HepG2 (cell line): ENCODE data around the gene PAPSS2. TPM values are rescaled to one million over a fixed set of nuclear protein-coding genes. Genes with fewer than 3 reads are reported as not detected.

Experiments used
- ATAC-seq: fragments of 200-7000 bp; cut with Tn5 transposase; 3 replicates; pipeline ENCODE4 v1.9.1; 2020; ENCODE audit warnings: mild to moderate bottlenecking, moderate library complexity
- Bru-seq: library from RNA; stranded (reverse); fragments of 400-500 nt; gene quantifications from one replicate; lab custom pipeline; 2021; lab: Mats Ljungman, UMichigan
- BruChase-seq, 2 experiments: library from RNA; stranded (reverse); fragments of 400-500 nt; gene quantifications; one replicate each; lab custom pipeline; 2021; lab: Mats Ljungman, UMichigan
- BruUV-seq: library from RNA; stranded (reverse); fragments of 400-500 nt; replicated peaks from 2 replicates; lab custom pipeline; 2021; lab: Mats Ljungman, UMichigan
- CTCF ChIA-PET: fragments of 300-600 bp; formaldehyde crosslinking; extraction: SDS; loops from one replicate; lab custom pipeline; 2021; ENCODE audit warnings: low total read pairs, inconsistent platforms, low intra/inter-chr PET ratio; lab: Yijun Ruan, JAX
- POLR2A ChIA-PET: fragments of 350-600 bp; sonication (Branson Sonifier 250); formaldehyde crosslinking; loops from one replicate; lab custom pipeline; 2020; ENCODE audit warnings: antibody characterized with exemption, inconsistent platforms; lab: Yijun Ruan, JAX
- DNase-seq: peaks from one replicate; pipeline ENCODE4 v3.0.0-alpha.2; 2015; ENCODE audit warnings: low spot score
- FAIRE-seq: peaks from 3 replicates; lab custom pipeline; 2011; peaks lifted over from hg19 to GRCh38; lab: Jason Lieb, UNC
- H2AFZ ChIP-seq: one replicate; pipeline ENCODE4 v1.6.1; 2011; ENCODE audit warnings: low read length, inconsistent platforms
- H3K27ac ChIP-seq: fragments of 300-600 bp; 3 replicates; pipeline ENCODE4 v1.8.0; 2011; ENCODE audit warnings: mixed run types, mild to moderate bottlenecking, mixed read lengths, low read length, inconsistent platforms; ENCODE audit not compliant: insufficient read depth; ENCODE audit errors: extremely low read length
- H3K27me3 ChIP-seq, 2 experiments: fragments of 200-600 bp in 1 of 2; 2 replicates in 1 of 2; 3 replicates in 1 of 2; pipeline versions ENCODE4 v1.6.0 to v1.8.0; 2011; ENCODE audit warnings: low read length in 2 of 2, mild to moderate bottlenecking in 2 of 2, moderate library complexity in 2 of 2, inconsistent platforms in 1 of 2; ENCODE audit not compliant: insufficient read depth in 2 of 2, control insufficient read depth in 1 of 2
- H3K36me3 ChIP-seq, 2 experiments: fragments of 200-600 bp in 1 of 2; replicated peaks in 1 of 2; 2 replicates in 1 of 2; 3 replicates in 1 of 2; pipeline versions ENCODE4 v1.5.1 to v1.8.0; 2011; ENCODE audit warnings: low read length in 2 of 2, inconsistent platforms in 1 of 2; ENCODE audit not compliant: insufficient read depth in 2 of 2, control insufficient read depth in 1 of 2
- H3K4me1 ChIP-seq: 2 replicates; pipeline ENCODE4 v1.5.1; 2012; ENCODE audit warnings: low read length, inconsistent platforms; ENCODE audit not compliant: insufficient read depth
- H3K4me2 ChIP-seq: 2 replicates; pipeline ENCODE4 v1.6.0; 2011; ENCODE audit warnings: low read depth, low read length, inconsistent platforms
- H3K4me3 ChIP-seq, 3 experiments: fragments of 200-600 bp in 1 of 3; sonication (generic), shearing (Covaris generic) in 1 of 3; replicated peaks in 1 of 3; 2 replicates each; pipeline ENCODE4 v1.5.1; 2011 to 2016; ENCODE audit warnings: low read length in 3 of 3, inconsistent platforms in 2 of 3, low read depth in 2 of 3, mild to moderate bottlenecking in 2 of 3, control low read depth in 1 of 3, mixed read lengths in 1 of 3; ENCODE audit not compliant: insufficient read depth in 1 of 3
- H3K79me2 ChIP-seq: one replicate; pipeline ENCODE4 v1.6.1; 2011; ENCODE audit warnings: low read length, inconsistent platforms; ENCODE audit not compliant: insufficient read depth
- H3K9ac ChIP-seq: 2 replicates; pipeline ENCODE4 v1.6.0; 2011; ENCODE audit warnings: mild to moderate bottlenecking, low read depth, low read length, inconsistent platforms; ENCODE audit not compliant: insufficient read depth
- H3K9me3 ChIP-seq: 2 replicates; pipeline ENCODE4 v1.5.1; 2012; ENCODE audit warnings: mild to moderate bottlenecking, low read length
- H4K20me1 ChIP-seq: 2 replicates; pipeline ENCODE4 v1.6.0; 2011; ENCODE audit warnings: inconsistent platforms, mild to moderate bottlenecking, low read length, moderate library complexity; ENCODE audit not compliant: insufficient read depth
- HNRNPLL ChIP-seq: fragments of 200-400 bp; formaldehyde crosslinking; IDR thresholded peaks from 2 replicates; pipeline ENCODE4 v1.6.1; 2017; ENCODE audit warnings: mild to moderate bottlenecking, low read depth, low read length; ENCODE audit not compliant: poor library complexity, severe bottlenecking
- IKZF1 ChIP-seq: fragments of 450-650 bp; IDR thresholded peaks from 2 replicates; pipeline ENCODE4 v1.7.1; 2016
- JUNB ChIP-seq: sonication (generic); formaldehyde crosslinking; IDR thresholded peaks from 2 replicates; pipeline ENCODE4 v1.8.0; 2022; ENCODE audit warnings: missing genetic modification reagents, mild to moderate bottlenecking, borderline replicate concordance
- ZBTB1 ChIP-seq: sonication (generic); formaldehyde crosslinking; IDR thresholded peaks from 2 replicates; pipeline ENCODE4 v1.4.0; 2020; ENCODE audit warnings: missing genetic modification reagents, borderline replicate concordance
- ZMAT3 ChIP-seq: sonication (generic); formaldehyde crosslinking; conservative IDR thresholded peaks from 2 replicates; pipeline ENCODE4 v1.7.0; 2021; ENCODE audit warnings: missing genetic modification reagents
- ZNF281 ChIP-seq: sonication (generic); formaldehyde crosslinking; IDR thresholded peaks from 2 replicates; pipeline ENCODE4 v1.4.0; 2020; ENCODE audit warnings: missing genetic modification reagents, borderline replicate concordance
- ZNF629 ChIP-seq: sonication (generic); formaldehyde crosslinking; conservative IDR thresholded peaks from 2 replicates; pipeline ENCODE4 v1.5.0; 2020; ENCODE audit warnings: missing genetic modification reagents
- ZNF687 ChIP-seq: sonication (generic); formaldehyde crosslinking; IDR thresholded peaks from 2 replicates; pipeline ENCODE4 v1.5.1; 2020; ENCODE audit warnings: mild to moderate bottlenecking, missing genetic modification reagents, moderate library complexity
- ZNF777 ChIP-seq: sonication (generic); formaldehyde crosslinking; IDR thresholded peaks from 2 replicates; pipeline ENCODE4 v1.4.0; 2020; ENCODE audit warnings: missing genetic modification reagents
- WGBS: methylation state at CpG from one replicate; pipeline ENCODE4 v1.1.6; 2017; ENCODE audit warnings: low lambda C conversion rate; 5-methylcytosine and 5-hydroxymethylcytosine counted together
- in situ Hi-C: cut with HindIII; loops from 2 replicates; pipeline ENCODE4 v1.10.0; 2017; ENCODE audit warnings: low pct_unique_long_range_greater_than_20kb; ENCODE audit not compliant: extremely low pct_ligation_motif_present
- intact Hi-C: fragments of 100-400 bp; cut with micrococcal nuclease; formaldehyde crosslinking; loops from one replicate; pipeline ENCODE4 v1.10.0; 2022; ENCODE audit not compliant: unreplicated experiment
- long read RNA-seq, 2 experiments: library from RNA in 1 of 2; library from polyadenylated mRNA in 1 of 2; stranded (forward) in 1 of 2; unstranded in 1 of 2; transcript quantifications; one replicate each; pipeline ENCODE4 v2.0.0, GENCODE V29; 2019 to 2022
- polyA minus RNA-seq, 3 experiments: library from RNA; depleted of rRNA, polyadenylated mRNA; stranded (reverse); fragments of >200 nt; gene quantifications; 2 replicates each; pipeline ENCODE4 v1.2.3, GENCODE V29; 2011; ENCODE audit warnings: low replicate concordance in 1 of 3
- polyA plus RNA-seq, 8 experiments: library from polyadenylated mRNA; depleted of rRNA in 3 of 8; stranded (reverse) in 7 of 8; unstranded in 1 of 8; fragments of >200 nt; fragmentation: Illumina TruSeq in 4 of 8; extraction: Trizol in 4 of 8; gene quantifications; 2 replicates each; pipeline versions ENCODE4 v1.2.1 to v1.2.3, GENCODE V29; 2011 to 2016; ENCODE audit warnings: low read depth in 4 of 8, missing spikeins in 1 of 8, mixed read lengths in 1 of 8; ENCODE audit not compliant: insufficient read depth in 1 of 8
- total RNA-seq, 5 experiments: library from RNA; depleted of rRNA; stranded (reverse); fragments of >200 nt; fragmentation: Illumina TruSeq; extraction: Trizol; gene quantifications; 2 replicates each; pipeline ENCODE4 v1.2.3, GENCODE V29; 2016; ENCODE audit warnings: low read depth in 1 of 5

PAPSS2 gene
- 0.11 and 0.17 TPM in 2 replicates for total RNA-seq (2016; rRNA removed; fragmentation: Illumina TruSeq; extraction: Trizol)
- not detected in 2 replicates for total RNA-seq (2016; cell fraction: cytosol; rRNA removed; fragmentation: Illumina TruSeq; extraction: Trizol; ENCODE audit: low read depth)
- 0.13 and 0.58 TPM in 2 replicates for total RNA-seq (2016; cell fraction: insoluble cytoplasmic fraction; rRNA removed; fragmentation: Illumina TruSeq; extraction: Trizol)
- 0.09 and 0.17 TPM in 2 replicates for total RNA-seq (2016; cell fraction: membrane; rRNA removed; fragmentation: Illumina TruSeq; extraction: Trizol)
- 0.09 TPM in 2 replicates for total RNA-seq (2016; cell fraction: nucleus; rRNA removed; fragmentation: Illumina TruSeq; extraction: Trizol)
- polyA plus RNA-seq (2011; rRNA removed), result 0.12 and 0.21 TPM in 2 replicates
- 0.11 and 0.22 TPM in 2 replicates for polyA plus RNA-seq (2011; cell fraction: cytosol; rRNA removed)
- polyA plus RNA-seq (2011; cell fraction: nucleus; rRNA removed), result 0.11 and 0.14 TPM in 2 replicates
- polyA plus RNA-seq (2012), result 0.17 and 0.24 TPM in 2 replicates
- polyA plus RNA-seq (2016; cell fraction: cytosol; fragmentation: Illumina TruSeq; extraction: Trizol; ENCODE audit: low read depth), result 0.09 and 0.28 TPM in 2 replicates
- polyA plus RNA-seq (2016; cell fraction: insoluble cytoplasmic fraction; fragmentation: Illumina TruSeq; extraction: Trizol; ENCODE audit: low read depth), result 0.20 and 0.27 TPM in 2 replicates
- 0.09 and 0.24 TPM in 2 replicates for polyA plus RNA-seq (2016; cell fraction: membrane; fragmentation: Illumina TruSeq; extraction: Trizol; ENCODE audit: low read depth)
- 0.19 and 0.27 TPM in 2 replicates for polyA plus RNA-seq (2016; cell fraction: nucleus; fragmentation: Illumina TruSeq; extraction: Trizol; ENCODE audit: insufficient read depth, low read depth)
- 6.3 TPM in 1 of 2 replicates, not detected in the other for polyA minus RNA-seq (2011; rRNA and poly(A)+ RNA removed; ENCODE audit: low replicate concordance)
- 0.10 and 2.5 TPM in 2 replicates for polyA minus RNA-seq (2011; cell fraction: cytosol; rRNA and poly(A)+ RNA removed)
- 0.13 and 0.25 TPM in 2 replicates for polyA minus RNA-seq (2011; cell fraction: nucleus; rRNA and poly(A)+ RNA removed)
- percentile 14 among the genes with signal in this experiment for Bru-seq, nascent RNA
- percentile 16 among the genes with signal in this experiment for BruChase-seq, experiment 1, labeled RNA remaining after a 6-hour chase
- BruChase-seq, experiment 2, labeled RNA remaining after a 2-hour chase, result percentile 17 among the genes with signal in this experiment
- long read RNA-seq, experiment 1, result 0 reads
- long read RNA-seq, experiment 2, partial matches to known transcripts, result 0 of 1 reads
- long read RNA-seq, experiment 2, other reads (novel, unspliced or antisense), result 1 of 1 reads

- ATAC-seq (peak; percentile 75), FAIRE-seq (no peak), DNase-seq (no peak)
- peaks cover 27% of the 10 kb centered on the region for H3K4me1 ChIP-seq
- POLR2A ChIA-PET, result no interaction called here
- H3K4me2 ChIP-seq, result peak within 1 kb of the TSS; percentile 80
- H3K27ac ChIP-seq, result no peak within 1 kb of the TSS
- H3K36me3 ChIP-seq, result no peaks in the 10 kb centered on the region
- H3K4me3 ChIP-seq, result peak within 1 kb of the TSS; percentile 61 to 70 (median 64)
- H3K27me3 ChIP-seq, result peaks cover 5 to 31% of the 10 kb centered on the region in 2 experiments; a peak in 4 of 5 replicates
- no peak within 1 kb of the TSS for H2AFZ ChIP-seq
- no peaks in the 10 kb centered on the region for H3K79me2 ChIP-seq
- H3K9ac ChIP-seq, result no peak within 1 kb of the TSS
- no peaks in the 10 kb centered on the region for H4K20me1 ChIP-seq
- in situ Hi-C loops, result loop anchor here (5.0 to 25.0 kb wide), 2 partner anchors 77 to 452 kb away; no protein-coding TSS in a partner anchor
- BruUV-seq, result no TSS peak
- WGBS, result 3% methylated on average over 38 of the region's 82 CpGs
- CTCF ChIA-PET, result no interaction called here
- intact Hi-C loops, result loop anchor here (2.0 kb wide), 1 partner anchor 127 kb away; no protein-coding TSS in a partner anchor
- H3K9me3 ChIP-seq, result no peaks in the 10 kb centered on the region
- TF ChIP-seq HNRNPLL (peak; percentile 86), ZNF687 (CRISPR knock-in tag) (peak; percentile 29; the same call in 1 of the 2 replicates), IKZF1 (no peak), ZNF629 (CRISPR knock-in tag) (no peak), ZBTB1 (no peak), ZNF777 (CRISPR knock-in tag) (peak; percentile 91), ZNF281 (no peak), JUNB (no peak), ZMAT3 (CRISPR knock-in tag) (no peak)
Measured at GRCh38 chr10:87659571-87660483, at the start of gene PAPSS2. TSS of gene PAPSS2 (plus strand) at chr10:87659878. CDS start at chr10:87659982, 104 bp downstream.
